ENCODE data around the gene TMF1.

The TMF1 gene

GRCh38 chr3:68999605-69000004, 52.5 kb downstream of the TMF1 start:
- Histone ChIP-seq H3K4me1 (peaks cover 0 to 71% (median 22%) of the 10 kb centered on the region in 4 donors), H3K4me3 (no peak overlapping the region), H3K27ac (peak overlapping the region; percentile 36 to 56), H3K36me3 (peaks cover 61 to 74% (median 62%) of the 10 kb centered on the region in 3 donors), H3K27me3 (no peaks in the 10 kb centered on the region), H3K9me3 (no peaks in the 10 kb centered on the region)
- no peak for TF ChIP-seq CTCF (IDR thresholded peaks at IDR 0.05)
- intact Hi-C loops (cut with DNase I; ENCODE audit: low total_unique reads), result loop anchor here (10.0 kb wide), 1 partner anchor 55 kb away; the partner anchor contains the start of gene TMF1
- DNase-seq, result no peak

- DNase-seq, result no peak
- Histone ChIP-seq H3K36me3 (peaks cover 62 to 74% (median 65%) of the 10 kb centered on the region in 3 donors), H3K27ac (peak overlapping the region; percentile 49 to 56), H3K4me1 (peaks cover 0 to 67% (median 21%) of the 10 kb centered on the region in 4 donors), H3K4me3 (no peak overlapping the region), H3K9me3 (no peaks in the 10 kb centered on the region), H3K27me3 (no peaks in the 10 kb centered on the region)
- intact Hi-C loops (cut with DNase I; ENCODE audit: low total_unique reads), result no loop called here
- TF ChIP-seq CTCF (IDR thresholded peaks at IDR 0.05), result no peak
Measured at GRCh38 chr3:68999158-68999557, 53.0 kb downstream of the TMF1 start.

- no peak for DNase-seq
- no peaks in the 10 kb centered on the region for H3K27me3 ChIP-seq
- H3K27ac ChIP-seq, result peak overlapping the region; percentile 49 to 56
- no peak for TF ChIP-seq CTCF (IDR thresholded peaks at IDR 0.05)
- H3K4me3 ChIP-seq, result no peak overlapping the region
- H3K36me3 ChIP-seq, result peaks cover 59 to 74% (median 62%) of the 10 kb centered on the region in 3 donors
- intact Hi-C loops (cut with DNase I; ENCODE audit: low total_unique reads), result no loop called here
- H3K4me1 ChIP-seq, result peaks cover 0 to 57% (median 18%) of the 10 kb centered on the region in 4 donors
- no peaks in the 10 kb centered on the region for H3K9me3 ChIP-seq
Measured at GRCh38 chr3:68997887-68998286, 54.2 kb downstream of the TMF1 start.

GRCh38 chr3:68996356-68996995, 55.7 kb downstream of the TMF1 start:
- peaks cover 0 to 43% (median 18%) of the 10 kb centered on the region in 4 donors for H3K4me1 ChIP-seq
- intact Hi-C loops (cut with DNase I; ENCODE audit: low total_unique reads), result no loop called here
- TF ChIP-seq CTCF (IDR thresholded peaks at IDR 0.05), result no peak
- no peak overlapping the region for H3K27ac ChIP-seq
- peaks cover 51 to 71% (median 54%) of the 10 kb centered on the region in 3 donors for H3K36me3 ChIP-seq
- DNase-seq, result no peak
- H3K4me3 ChIP-seq, result no peak overlapping the region
- no peaks in the 10 kb centered on the region for H3K9me3 ChIP-seq
- H3K27me3 ChIP-seq, result no peaks in the 10 kb centered on the region

- peaks cover 0 to 9% (median 0%) of the 10 kb centered on the region in 4 donors for H3K4me1 ChIP-seq
- intact Hi-C loops (cut with DNase I; ENCODE audit: low total_unique reads), result no loop called here
- no peaks in the 10 kb centered on the region for H3K27me3 ChIP-seq
- no peak for DNase-seq
- H3K36me3 ChIP-seq, result peaks cover 71 to 89% (median 83%) of the 10 kb centered on the region in 3 donors
- no peaks in the 10 kb centered on the region for H3K9me3 ChIP-seq
- H3K4me3 ChIP-seq, result no peak overlapping the region
- TF ChIP-seq CTCF (IDR thresholded peaks at IDR 0.05), result no peak
- H3K27ac ChIP-seq, result no peak overlapping the region
Measured at GRCh38 chr3:68988740-68989139, 63.4 kb downstream of the TMF1 start.

All from tibial artery (tissue), 4 donors.